GM12873 (cell line): ENCODE measurements around the gene ZNF558.

ENCODE experiments used
- CTCF ChIP-seq: IDR thresholded peaks from 2 replicates; pipeline ENCODE4 v1.5.1; 2012; ENCODE audit warnings: low read depth, mild to moderate bottlenecking, moderate library complexity, low read length, control low read depth; ENCODE audit not compliant: insufficient read depth; ENCODE audit errors: missing control alignments

The ZNF558 gene

GRCh38 chr19:8832132-8833021 lies at the start of gene ZNF558, which contains the start of gene MBD3L1:
TSS of gene ZNF558 (minus strand) at chr19:8832304. CDS start at chr19:8822659, 9,645 bp downstream.
TSS of gene MBD3L1 (plus strand) at chr19:8832377. CDS start at chr19:8842679, 10,302 bp downstream.
- TF ChIP-seq CTCF = peak; percentile 30

GRCh38 chr19:8881512-8881911 lies 49.4 kb upstream of the ZNF558 start:
- no peak for TF ChIP-seq CTCF

- TF ChIP-seq CTCF = no peak
Measured at GRCh38 chr19:8880868-8881488, 48.9 kb upstream of the ZNF558 start.

GRCh38 chr19:8877854-8878705 lies 46.0 kb upstream of the ZNF558 start:
- no peak for TF ChIP-seq CTCF

GRCh38 chr19:8866344-8866743 lies 34.2 kb upstream of the ZNF558 start:
- no peak for TF ChIP-seq CTCF

GRCh38 chr19:8858260-8858659 lies 26.2 kb upstream of the ZNF558 start:
- TF ChIP-seq CTCF = no peak
